ENCODE data around the gene WNT7A.
A peak's percentile ranks its signal among the peaks of the same experiment; 100 is the strongest.
"Not testable (repeated sequence)": the region's sequence is repeated elsewhere in the genome, so short reads cannot be mapped to it uniquely, and the experiment has no call there.

Gene WNT7A

GRCh38 chr3:13879946-13880810 lies at the start of gene WNT7A:
Gene WNT7A, minus strand, starts transcription at chr3:13880071. Its CDS starts 255 bp downstream, at chr3:13879816.
- no peak for DNase-seq (ENCODE audit: low spot score)

- not testable (repeated sequence) for DNase-seq (ENCODE audit: low spot score)
Observed at GRCh38 chr3:13928741-13929140, 48.9 kb upstream of the WNT7A start.

GRCh38 chr3:13927295-13927694 lies 47.4 kb upstream of the WNT7A start:
- no peak for DNase-seq (ENCODE audit: low spot score)

DNA sequence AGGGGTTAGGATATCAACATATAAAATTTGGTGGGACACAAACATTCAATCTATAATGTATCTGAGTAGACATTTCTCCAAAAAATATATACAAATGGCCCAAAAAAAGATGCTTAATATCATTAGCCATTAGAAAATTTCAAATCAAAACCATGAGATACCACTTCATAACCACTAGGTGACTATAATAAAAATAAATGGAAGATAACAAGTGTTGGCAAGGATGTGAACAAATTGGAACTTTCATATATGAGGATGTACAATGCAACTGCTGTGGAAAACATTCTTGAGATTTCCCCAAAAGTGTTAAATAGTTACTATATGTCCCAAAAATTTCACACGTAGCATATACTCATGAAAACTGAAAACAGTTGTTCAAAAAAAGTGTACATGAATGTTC lies 36.5 kb upstream of the WNT7A start:
- no peak for DNase-seq (ENCODE audit: low spot score)

GRCh38 chr3:13902648-13903238 lies 22.9 kb upstream of the WNT7A start:
- DNase-seq (ENCODE audit: low spot score), result no peak

- DNase-seq (ENCODE audit: low spot score), result no peak
Observed at GRCh38 chr3:13901935-13902584, 22.2 kb upstream of the WNT7A start.

GRCh38 chr3:13898346-13898745 lies 18.5 kb upstream of the WNT7A start:
- no peak for DNase-seq (ENCODE audit: low spot score)

DNA sequence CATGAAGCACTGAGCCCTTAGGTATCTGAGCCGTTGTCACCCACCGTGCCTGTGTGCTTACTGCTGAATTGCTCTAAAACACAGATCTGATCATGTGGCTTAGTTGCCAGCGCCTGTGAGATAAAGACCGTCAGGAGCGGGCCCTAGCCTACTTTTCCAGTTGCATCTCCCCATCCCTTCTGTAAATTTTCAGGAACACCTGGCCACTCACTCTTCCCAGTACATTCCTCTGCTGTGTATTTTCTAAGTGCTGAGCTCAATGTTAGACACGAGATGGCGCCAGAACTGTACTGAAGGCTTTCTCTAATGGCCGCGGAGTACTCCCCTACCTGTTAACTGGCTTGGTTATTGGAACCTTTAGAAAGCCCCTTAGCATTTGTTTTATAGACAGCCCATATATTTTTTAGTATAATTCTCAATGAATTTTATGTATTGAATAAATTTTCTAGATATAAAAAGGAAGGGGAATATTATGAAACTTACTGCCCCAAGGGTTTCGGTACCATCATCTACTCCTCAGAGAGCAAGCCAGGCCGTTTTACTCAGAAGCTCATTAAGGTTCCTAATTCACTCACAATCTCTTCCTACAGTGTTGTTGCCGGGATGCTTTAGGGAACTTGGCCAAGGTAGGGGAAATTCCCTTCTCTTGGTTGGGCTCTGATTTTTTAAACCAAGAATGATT lies 16.7 kb upstream of the WNT7A start:
- peak; percentile 84 for DNase-seq (ENCODE audit: low spot score)

- DNase-seq (ENCODE audit: low spot score), result peak; percentile 90
Observed at GRCh38 chr3:13895155-13896105, 15.6 kb upstream of the WNT7A start.

DNA sequence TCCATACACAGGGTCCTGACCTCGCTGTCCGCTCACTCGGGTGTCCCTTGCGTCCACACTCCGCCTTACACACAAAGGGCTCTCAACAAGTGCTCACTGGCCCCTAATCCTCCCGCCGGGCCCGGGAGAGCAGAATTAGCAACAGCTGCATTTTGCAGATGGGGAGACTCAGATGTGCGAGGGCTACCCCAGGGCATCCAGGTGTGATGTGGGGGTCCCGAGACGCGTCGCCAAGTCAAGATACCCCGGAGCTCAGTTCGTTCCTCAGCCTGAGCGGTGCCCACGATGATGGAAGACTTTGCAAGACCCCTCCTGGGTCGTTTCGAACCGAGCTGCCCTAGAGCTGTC lies 14.9 kb upstream of the WNT7A start:
- no peak for DNase-seq (ENCODE audit: low spot score)

DNA sequence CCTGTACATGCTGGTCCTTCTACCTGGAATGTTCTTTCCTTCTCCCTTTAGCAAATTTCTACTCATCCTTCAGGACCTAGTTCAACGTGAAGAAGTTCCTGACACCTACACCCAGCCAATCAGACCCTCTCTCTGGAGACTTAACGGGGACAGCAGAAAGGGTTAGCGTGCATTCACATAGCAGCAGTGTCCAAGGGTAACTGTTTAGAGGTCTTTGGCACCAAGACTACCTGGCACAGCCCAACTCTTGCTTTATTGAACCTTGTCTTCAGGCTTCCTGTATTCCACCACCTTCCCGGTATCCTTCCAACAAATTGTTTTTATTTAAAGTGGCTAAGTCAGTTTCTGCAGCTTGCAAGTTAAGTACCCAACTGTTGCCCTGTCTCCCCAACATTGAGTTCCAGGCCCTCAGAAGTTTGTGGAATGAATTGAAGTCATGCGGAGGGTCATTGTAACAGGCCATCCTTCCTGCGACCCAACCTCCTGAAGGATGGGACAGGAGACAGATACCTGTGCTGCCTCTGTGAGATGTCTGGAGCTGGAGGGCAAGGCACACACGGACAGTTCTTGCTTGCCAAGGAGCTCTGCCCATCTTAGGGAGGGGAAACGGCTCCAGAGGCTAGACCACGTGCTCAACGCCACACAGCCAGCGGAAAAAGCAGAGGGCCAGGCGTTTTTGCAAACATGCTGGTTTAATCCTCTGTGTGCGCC lies 14.4 kb upstream of the WNT7A start:
- DNase-seq (ENCODE audit: low spot score), result peak; percentile 15

DNA sequence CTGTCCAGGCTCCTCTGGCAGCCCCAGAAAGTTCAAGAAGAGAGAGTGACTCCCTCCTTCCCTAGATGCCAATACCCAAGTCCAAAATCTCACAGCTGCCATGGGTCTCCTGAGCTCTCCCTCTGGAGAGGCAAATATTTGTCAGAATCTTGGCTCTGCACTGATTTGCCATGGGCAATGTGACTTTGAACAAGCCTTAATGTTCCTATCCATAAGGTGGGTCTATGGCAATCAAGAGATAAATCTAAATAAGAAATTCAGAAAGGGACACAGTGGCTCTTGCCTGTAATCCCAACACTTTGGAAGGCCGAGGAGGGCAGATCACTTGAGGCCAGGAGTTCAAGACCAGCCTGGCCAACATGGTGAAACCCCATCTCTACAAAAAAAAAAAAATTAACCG lies 12.4 kb upstream of the WNT7A start:
- DNase-seq (ENCODE audit: low spot score), result no peak

GRCh38 chr3:13891492-13892073 lies 11.7 kb upstream of the WNT7A start:
- peak; percentile 33 for DNase-seq (ENCODE audit: low spot score)

- DNase-seq (ENCODE audit: low spot score), result no peak
Observed at GRCh38 chr3:13891017-13891392, 11.1 kb upstream of the WNT7A start.

DNA sequence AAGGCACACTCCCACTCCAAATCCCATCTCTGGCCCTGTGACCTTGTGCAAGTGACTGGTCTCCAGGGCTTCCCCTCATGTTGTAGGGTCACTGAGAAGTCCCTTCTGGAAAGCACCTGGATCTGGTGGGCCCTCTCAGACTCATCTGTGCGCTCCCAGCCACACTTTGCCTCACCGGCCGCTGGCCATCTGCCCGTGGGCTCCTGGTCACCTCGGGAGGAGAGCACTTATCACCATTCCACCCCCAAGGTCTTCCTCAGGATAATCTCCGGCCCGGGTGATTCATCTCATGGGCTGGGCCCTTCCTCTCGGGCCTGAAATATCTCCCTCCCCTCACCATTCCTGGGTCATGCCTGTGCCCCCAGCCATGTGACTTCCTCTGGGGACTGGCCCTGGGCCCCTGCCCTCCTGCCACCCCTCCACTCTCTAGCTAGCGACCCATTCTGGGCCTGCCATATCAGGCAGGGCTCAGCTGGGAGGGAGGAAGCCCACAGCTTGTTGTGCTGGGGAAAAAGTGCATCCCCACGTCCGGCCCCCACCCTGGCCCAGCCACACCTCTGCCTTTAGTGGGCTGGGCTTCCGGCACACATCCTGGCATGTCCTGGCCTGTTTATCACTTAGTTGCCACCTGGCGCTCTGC lies 10.6 kb upstream of the WNT7A start:
- no peak for DNase-seq (ENCODE audit: low spot score)

GRCh38 chr3:13888576-13888975 lies 8.7 kb upstream of the WNT7A start:
- no peak for DNase-seq (ENCODE audit: low spot score)

DNA sequence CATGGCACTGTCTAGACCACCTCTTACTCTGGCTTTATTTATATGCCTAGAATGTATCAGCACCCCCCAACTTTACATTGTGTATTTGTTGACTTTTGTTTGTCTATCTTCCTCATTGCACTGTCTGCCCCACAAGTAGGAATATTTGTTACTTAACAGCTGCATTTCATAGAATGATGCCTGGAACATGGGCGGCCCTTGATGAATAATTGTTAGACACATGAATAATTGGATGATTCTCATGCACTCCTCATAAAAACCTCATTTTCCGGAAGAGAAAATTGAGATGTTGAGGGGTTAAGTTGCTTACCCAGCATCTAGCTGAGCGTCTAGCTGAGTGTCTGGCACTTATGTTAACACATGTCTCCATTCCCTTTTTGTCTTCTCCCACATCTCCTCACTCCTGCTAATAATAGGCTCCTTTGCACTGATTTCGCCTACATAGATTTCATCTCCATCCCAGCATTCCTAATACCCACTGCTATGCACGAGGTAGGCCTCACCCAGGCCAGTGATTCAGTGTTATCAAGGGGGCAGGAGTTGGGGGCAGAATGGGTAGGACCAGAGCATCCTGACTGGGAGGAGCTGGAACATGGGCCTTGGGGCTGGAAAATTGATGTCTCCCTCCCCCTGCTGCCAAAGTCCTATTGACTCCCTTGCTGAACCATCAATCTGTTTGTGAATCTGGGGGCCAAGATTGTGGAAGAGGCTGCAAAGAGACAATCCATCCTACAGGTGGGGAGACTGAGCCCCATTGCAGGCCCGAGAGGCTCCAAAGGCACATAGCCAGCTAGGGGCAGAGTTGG lies 7.8 kb upstream of the WNT7A start:
- no peak for DNase-seq (ENCODE audit: low spot score)

GRCh38 chr3:13886593-13887129 lies 6.8 kb upstream of the WNT7A start:
- no peak for DNase-seq (ENCODE audit: low spot score)

- no peak for DNase-seq (ENCODE audit: low spot score)
Observed at GRCh38 chr3:13885704-13886010, 5.8 kb upstream of the WNT7A start.
